ENCODE data around the gene CPPED1. TPM values are rescaled to one million over a fixed set of nuclear protein-coding genes. Genes with fewer than 3 reads are reported as not detected.
"Not testable (repeated sequence)": the region's sequence is repeated elsewhere in the genome, so short reads cannot be mapped to it uniquely, and the experiment has no call there.

The CPPED1 gene, protein sequence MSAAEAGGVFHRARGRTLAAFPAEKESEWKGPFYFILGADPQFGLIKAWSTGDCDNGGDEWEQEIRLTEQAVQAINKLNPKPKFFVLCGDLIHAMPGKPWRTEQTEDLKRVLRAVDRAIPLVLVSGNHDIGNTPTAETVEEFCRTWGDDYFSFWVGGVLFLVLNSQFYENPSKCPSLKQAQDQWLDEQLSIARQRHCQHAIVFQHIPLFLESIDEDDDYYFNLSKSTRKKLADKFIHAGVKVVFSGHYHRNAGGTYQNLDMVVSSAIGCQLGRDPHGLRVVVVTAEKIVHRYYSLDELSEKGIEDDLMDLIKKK
- total RNA-seq = 21.4 TPM

DNA sequence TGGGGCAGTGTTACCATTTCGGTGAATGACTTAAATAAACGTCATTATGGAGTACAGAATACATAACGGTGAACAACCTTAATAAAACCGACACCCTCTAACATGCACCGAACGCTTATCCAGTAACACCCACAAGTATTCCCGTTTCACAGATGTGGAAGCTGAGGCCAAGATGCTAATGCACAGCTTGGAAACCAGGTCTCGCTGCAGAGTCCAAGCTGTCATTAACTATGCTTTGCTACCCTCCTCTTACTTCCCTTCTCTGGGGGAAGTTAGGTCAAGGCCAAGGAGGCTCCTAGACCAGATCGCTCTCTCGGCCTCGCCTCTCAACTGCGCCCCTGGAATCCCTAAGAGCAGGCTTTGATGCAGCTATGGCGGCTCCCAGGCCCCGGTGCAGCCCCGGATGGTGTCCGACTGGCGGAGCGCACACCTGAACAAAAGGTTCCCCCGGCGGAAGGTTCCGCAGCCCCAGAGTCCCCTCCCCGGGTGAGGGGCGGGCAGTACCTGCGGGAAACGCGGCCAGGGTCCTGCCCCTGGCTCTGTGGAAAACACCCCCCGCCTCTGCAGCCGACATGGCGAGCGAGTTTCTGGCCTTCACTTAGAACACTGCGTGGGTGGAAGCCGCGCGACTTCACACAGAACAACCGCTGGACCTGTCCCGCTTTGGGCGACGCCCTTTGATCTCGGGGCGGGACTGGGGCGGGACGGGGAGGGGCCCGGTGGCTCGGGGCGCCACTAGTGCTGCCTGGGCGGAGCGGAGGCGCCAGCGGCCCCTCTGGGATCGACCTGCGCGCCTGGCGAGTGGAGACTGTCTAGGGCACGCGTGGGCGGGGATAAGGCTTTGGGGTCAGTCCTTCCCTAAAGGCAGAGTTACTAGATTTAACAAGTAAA, at the start of gene CPPED1:
CPPED1 (minus strand) TSS at position 685 of the 891 bp plus-strand sequence; CDS start at position 574, 111 bp downstream.
- DNase-seq (ENCODE audit: low spot score) = peak; percentile 91

DNA sequence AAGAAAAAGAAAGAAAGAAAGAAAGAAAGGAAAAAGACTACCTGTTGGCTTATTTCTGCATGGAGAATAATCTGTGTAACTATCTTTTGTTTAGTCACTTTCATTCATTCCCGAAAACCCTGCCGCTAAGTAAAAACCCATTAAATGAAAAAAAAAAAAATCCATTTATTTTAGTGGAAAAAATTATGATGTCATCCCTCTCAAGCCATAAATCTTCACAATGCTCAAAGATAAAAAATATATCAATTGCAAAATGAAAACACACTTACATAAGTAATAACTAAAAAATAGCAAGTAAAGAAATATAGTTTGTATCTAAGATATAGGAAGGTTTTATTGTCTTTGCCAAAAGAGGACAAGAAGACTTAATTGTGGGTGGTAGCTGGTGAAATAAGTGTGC, 46.5 kb upstream of the CPPED1 start:
- no peak for DNase-seq (ENCODE audit: low spot score)

DNA sequence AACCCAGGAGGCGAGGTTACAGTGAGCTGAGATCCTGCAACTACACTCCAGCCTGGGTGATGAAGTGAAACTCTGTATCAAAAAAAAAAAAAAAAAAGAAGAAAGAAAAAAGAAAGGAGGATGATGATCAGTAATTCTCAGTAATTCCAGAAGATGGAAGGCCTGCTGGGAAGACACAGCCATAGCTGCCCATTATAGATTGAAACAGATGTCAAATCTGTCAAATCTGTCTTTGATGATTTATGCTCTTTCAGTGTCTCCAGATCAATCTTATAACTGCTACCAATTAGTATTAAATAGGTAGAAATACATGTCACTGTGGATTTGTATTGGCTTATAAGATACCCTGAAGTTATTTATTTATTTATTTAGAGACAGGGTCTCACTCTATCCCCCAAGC, 42.9 kb upstream of the CPPED1 start:
- DNase-seq (ENCODE audit: low spot score) = no peak

DNA sequence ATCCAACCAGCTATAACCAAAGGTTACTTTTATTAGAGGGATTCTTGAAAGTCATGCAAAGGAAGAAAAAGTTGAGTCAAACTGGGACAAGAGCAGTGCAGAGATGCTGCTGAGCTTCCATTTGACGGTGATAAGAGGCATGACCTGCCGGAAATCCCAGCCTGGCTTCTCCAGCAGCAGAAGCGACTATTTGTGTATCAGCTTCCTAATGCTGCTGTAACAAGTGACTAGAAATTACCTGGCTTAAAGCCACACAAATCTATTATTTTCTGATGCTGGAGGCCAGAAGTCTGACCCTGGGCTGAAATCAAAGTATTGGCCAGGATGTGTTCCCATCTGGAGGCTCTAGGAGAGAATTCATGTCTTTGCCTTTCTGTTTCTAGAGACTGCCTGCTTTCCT, 41.6 kb upstream of the CPPED1 start:
- DNase-seq (ENCODE audit: low spot score) = no peak

DNA sequence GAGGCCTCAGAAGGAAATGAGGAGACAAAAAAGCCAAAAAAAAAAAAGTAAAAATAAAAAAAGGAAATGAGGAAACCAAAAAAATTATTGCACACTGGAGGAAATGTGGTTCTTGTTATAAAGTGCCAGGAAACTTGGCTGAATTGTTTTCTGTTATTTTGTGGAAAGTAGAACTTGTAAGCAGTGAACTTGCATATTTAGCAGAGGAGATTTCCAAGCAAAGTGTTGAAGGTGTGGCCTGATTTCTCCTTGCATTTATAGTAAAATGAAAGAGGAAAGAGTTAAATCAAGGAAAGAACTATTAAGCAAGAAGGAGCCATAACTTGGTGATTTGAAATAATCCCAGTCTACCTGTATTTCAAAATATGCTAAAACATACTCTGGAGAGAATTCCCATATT, 34.1 kb upstream of the CPPED1 start:
- no peak for DNase-seq (ENCODE audit: low spot score)

DNA sequence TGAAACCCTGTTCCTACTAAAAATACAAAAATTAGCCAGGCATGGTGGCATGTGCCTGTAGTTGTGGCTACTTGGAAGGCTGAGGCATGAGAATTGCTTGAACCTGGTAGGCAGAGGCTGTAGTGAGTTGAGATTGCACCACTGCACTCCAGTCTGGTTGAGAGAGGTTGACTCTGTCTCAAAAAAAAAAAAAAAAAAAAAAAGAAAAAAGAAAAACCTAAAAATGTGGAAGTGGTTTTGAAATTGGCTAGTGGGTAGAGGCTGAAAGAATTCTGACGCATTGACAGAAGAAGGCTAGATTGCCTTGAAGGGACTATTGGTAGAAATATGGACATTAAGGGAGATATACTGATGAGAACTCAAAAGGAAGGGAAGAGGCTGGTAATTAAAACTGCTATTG, 33.6 kb upstream of the CPPED1 start:
- DNase-seq (ENCODE audit: low spot score) = no peak

DNA sequence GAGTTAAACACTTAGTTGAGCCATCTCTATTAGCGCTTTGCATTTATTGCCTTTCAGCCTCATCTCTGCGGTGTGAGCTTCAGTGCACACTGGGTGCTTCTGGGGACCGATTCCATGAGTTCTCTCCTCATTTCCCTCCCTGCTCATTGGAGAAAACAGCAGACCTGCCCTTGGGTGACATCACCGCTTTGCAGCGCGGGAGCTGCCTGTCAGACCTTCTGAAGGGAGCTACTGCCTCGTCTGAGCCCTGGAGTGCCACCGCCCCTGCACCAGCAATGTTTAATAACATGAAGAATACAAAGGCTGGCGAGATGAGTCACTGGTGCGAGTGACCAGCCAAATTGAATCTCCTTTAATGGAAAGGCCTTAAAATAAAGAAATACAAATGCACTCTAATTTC, 30.2 kb upstream of the CPPED1 start:
- no peak for DNase-seq (ENCODE audit: low spot score)

DNA sequence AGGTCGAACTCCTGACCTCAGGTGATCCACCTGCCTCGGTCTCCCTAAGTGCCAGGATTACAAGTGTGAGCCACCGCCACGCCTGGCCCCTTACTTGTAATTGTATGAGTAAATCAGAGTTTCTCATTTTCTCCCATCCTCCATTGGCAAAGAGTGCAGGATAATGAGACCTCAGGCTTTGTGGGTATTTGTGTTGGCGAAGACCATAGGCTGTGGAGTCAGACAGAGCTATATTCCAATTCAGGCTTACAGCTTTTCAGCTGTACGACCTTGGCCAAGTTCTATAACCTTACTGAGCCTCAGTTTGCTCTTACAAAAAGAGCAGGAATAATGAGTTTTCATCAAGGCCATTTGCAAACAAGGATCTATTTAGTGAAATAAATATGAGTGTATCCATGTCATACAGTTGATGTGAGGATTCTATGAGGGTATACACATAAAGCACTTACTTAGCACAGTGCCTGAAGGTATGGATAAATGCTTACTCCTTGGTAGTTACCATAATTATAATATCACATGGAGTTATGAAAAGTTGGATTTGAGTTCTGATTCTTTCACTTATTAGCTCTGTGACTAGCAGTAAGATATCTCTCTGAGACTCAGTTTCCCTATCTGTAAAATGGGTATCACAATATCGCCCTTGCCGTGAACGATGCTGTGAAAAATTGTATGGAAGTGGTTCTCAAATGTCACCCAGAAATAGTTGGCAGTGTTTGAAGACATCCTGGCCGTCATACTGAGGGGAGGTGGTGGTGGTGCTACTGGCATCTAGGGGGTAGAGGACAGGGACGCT, 25.6 kb upstream of the CPPED1 start:
- no peak for DNase-seq (ENCODE audit: low spot score)

DNA sequence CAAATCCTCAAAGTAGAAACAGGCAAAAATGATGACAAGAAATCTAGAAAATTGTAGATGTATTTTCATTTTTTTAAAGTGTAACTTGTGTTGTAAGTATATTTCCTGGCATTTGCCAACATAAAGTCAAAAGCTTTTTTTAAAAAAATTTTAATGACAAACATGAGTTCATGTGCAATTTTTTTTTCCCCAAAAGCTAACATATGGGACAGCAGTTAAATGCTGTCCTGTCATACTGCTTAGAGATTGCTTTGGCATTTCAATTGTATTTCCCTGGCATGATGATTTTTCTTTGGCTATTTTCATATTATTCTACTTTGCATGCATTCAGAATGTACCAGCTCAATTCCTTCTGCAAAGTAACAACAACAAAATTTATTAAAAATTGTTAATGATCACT, 24.5 kb upstream of the CPPED1 start:
- no peak for DNase-seq (ENCODE audit: low spot score)

DNA sequence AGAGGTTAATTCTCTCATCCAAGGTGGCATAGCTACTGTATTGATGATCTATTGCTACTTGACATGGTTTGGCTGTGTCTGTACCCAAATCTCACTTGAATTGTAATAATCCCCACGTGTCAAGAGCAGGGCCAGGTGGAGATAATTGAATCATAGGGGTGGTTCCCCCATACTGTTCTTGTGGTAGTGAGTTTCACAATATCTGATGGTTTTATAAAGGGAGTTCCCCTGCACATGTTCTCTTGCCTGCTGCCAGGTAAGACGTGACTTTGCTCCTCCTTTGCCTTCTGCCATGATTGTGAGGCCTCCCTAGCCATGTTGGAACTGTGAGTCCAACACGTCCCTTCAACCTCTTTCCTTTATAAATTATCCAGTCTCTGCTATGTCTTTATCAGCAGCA, 22.9 kb upstream of the CPPED1 start:
- no peak for DNase-seq (ENCODE audit: low spot score)

DNA sequence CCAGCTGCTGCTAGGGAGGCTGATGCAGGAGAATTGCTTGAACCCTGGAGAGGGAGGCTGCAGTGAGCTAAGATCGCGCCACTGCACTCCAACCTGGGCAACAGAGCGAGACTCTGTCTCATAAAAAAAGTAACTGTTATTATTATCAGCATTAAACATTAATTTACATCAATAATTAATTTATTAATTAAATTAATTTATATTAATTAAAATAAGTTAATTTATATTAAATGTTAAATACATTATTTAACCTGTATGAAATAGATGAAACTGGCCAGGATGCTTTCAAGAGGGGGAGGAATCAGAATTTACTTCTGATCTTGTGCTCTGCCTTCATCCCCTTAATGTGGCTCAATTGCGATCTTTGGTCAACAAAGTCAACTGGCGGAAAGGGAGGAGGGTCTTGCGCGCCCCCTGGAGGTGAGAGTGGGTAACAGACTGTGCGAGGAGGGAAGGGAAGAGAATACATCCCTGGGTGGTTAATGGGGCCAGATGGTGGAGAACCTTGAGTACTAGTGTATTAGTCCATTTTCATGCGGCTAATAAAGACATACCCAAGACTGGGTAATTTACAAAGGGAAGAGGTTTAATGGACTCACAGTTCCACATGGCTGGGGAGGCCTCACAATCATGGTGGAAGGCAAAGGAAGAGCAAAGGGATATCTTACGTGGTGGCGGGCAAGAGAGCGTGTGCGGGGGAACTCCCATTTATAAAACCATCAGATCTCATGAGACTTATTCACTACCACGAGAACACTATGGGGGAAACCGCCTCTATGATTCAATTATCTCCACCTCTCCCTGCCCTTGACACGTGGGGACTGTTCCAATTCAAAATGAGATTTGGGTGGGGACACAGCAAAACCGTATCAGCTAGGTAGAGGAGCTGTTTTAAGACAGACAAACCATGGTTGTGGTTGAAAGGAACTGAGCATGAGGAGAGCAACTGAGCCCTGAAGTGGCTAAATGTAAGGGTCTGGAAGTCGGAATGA, 15.7 kb upstream of the CPPED1 start:
- DNase-seq (ENCODE audit: low spot score) = peak; percentile 60

DNA sequence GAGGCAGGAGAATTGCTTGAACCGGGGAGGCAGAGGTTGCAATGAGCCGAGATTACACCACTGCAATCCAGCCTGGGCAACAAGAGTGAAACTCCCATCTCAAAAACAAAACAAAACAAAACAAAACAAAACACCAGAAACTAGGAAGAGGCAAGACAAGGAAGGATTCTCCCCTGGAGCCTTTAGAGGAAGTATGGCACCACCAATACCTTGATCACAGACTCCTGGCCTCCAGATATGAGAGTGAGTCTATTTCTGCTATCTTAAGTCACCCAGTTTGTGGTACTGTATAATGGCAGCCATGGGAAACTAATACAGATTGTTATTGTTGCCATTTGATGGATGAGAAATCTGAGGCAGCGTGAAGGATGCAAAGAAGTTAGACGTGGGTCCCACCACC, 14.6 kb upstream of the CPPED1 start:
- DNase-seq (ENCODE audit: low spot score) = no peak

DNA sequence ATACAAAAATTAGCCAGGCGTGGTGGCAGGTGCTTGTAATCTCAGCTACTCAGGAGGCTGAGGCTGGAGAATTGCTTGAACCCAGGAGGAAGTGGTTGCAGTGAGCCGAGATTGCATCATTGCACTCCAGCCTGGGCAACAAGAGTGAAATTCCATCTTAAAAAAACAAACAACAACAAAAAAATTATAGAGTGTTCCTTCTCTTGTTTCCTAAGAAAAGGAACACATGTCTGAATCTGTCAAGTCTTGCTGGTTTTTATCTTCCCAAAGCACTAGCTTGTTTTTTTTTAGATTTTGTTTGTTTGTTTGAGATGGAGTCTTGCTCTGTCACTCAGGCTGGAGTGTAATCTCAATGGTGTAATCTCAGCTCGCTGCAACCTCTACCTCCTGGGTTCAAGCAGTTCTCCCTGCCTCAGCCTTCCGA, 13.1 kb upstream of the CPPED1 start:
- not testable (repeated sequence) for DNase-seq (ENCODE audit: low spot score)

DNA sequence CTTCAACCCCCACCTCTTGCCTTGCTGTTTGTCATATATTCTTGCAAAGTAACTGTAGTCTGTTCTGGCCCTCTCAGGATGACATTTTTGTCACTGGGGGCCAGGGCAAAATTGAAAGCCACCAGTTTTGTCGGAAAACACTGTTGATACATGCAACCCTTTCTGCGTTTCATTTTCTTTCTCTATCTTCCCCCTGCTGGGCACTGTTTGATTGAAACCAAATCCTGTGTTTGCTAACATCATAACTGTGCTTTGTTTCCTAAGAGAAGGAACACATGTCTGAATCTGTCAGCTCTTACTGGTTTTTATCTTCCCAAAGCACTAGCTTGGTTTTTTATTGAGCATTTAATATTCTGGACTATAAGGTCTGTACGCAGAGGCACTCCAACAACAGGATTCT, 11.7 kb upstream of the CPPED1 start:
- DNase-seq (ENCODE audit: low spot score) = no peak

DNA sequence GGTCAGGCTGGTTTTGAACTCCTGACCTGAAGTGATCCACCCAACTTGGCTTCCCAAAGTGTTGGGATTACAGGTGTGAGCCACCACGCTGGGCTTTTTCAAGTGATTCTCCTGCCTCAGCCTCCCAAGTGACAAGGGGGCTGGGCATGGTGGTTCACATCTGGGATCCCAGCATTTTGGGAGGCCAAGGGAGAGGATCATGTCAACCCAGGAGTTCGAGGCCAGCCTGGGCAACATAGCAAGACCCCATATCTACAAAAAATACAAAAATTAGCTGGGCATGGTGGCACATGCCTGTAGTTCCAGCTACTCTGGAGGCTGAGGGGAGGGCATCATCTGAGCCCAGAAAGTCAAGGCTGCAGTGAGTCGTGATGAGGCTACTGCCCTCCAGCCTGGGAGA, 10.0 kb upstream of the CPPED1 start:
- not testable (repeated sequence) for DNase-seq (ENCODE audit: low spot score)

DNA sequence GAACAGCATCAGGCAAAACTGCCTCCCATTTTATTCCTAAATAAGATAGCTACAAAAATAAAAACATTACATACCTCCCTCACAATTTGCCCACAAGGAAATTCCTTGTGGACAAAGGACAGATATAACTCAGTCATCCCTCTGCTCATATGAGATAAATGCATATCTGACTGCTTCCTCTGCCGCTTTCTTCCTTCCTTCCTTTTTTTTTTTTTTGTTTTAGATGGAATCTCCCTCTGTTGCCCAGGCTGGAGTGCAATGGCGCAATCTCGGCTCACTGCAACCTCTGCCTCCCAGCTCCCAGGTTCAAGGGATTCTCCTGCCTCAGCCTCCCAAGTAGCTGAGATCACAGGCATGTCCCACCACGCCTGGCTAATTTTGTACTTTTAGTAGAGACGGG, 9.6 kb upstream of the CPPED1 start:
- not testable (repeated sequence) for DNase-seq (ENCODE audit: low spot score)

DNA sequence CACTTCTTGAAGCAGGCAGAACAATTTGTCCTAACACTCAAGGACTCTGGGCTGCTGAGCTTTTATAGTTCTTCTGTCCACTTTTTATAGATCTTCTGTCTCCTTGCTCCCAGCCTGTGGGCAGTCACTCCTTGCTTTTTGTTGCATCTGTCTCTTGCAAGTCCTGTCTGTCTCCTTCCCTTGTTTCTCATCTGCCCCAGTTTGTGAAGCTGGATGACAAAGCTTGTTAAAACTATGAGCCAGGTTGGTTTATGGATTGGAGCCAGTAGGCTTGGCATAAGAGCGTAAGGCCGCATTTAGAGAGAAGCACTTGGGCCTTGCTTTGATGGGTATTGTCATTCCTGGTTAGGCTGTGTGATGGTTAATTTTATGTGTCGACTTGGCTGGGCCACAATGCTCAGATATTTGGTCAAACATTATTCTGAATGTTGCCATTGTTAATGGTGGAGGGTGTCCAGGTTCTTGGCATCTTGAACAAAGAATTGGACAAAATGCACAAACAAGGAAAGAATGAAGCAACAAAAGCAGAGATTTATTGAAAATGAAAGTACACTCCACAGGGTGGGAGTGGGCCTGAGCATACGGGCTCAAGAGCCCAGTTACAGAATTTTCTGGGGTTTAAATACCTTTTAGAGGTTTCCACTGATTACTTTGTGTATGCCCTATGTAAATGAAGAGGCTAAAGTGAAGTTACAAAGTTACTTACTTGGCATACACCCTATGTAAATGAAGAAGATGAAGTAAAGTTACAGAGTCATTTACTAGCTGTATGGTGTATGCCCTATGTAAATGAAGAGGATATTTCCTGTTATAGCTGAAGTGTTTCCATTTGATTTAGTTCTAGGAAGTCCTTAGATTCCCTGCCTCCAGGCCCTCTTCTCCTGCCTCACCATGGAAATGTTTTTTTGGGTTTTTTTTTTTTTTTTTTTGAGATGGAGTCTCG, 8.0 kb upstream of the CPPED1 start:
- no peak for DNase-seq (ENCODE audit: low spot score)

DNA sequence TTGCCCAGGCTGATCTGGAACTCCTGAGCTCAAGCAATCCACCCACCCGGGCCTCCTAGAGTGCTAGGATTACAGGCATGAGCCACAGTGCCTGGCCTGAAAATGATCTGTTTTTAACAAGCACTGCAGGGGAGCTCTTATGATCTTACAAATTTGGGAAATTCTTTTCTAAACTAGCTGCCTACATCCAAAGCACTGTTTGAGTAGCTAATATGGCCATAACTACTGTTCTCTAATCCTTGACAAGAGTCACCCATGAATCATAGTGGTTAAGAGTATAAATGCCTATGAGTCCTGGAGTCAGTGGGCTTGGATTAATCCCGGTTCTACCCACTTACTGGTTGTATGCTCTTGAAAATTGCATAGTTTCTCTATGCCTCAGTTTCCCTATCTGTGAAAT, 1.4 kb upstream of the CPPED1 start:
- DNase-seq (ENCODE audit: low spot score) = no peak

DNA sequence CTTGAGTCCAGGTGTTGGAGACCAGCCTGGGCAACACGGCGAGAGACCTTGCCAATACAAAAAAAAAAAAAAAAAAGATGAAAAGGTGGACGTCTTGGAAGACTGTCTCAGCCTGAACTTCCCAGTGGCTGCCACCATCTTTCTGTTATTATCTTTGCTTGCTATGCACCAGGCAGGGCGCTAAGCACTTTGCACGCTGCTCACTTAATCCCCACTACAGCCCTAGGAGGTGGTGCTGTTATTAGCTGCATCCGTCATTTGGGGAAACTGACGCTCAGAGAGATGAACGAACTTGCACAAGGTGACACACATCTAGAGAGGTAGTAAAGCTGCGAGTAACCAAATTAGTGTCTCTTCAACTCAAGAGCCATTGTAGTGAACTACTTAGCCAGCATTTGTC, 708 bp upstream of the CPPED1 start:
- no peak for DNase-seq (ENCODE audit: low spot score)

DNA sequence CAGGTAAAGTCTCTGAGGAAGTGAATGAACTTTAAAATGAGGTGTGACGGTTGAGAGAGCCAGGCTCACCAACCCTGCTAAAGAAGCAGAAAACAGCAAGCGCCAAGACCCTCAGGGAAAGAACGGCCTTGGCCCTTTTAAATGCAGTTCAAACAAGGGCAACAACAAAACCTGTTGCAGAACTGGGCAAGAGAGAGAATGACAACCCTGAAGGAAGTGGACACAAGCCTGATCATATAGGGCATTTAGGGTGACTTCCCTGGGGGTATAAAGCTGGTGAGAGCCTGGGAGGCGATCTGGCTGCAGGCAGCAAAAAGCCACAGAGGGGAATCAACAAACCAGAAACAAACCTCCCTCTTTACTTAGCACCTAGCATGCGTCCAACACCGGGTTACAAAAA, 1.0 kb downstream of the CPPED1 start:
- no peak for DNase-seq (ENCODE audit: low spot score)

Measured in ureter (tissue), 1 donor.